Stimulated activated CD4-positive, alpha-beta T cell treated with anti-CD3 and anti-CD28 coated beads, Interleukin-15, amount 100 ng/mL, for 1 hour (primary cell): Measurements from ENCODE around the gene OR4N2.
"Not testable (repeated sequence)": the region's sequence is repeated elsewhere in the genome, so short reads cannot be mapped to it uniquely, and the experiment has no call there.

Experiments used
- DNase-seq, 2 donors: peaks; one replicate each; pipeline ENCODE4 v3.0.0-alpha.2; 2020; ENCODE audit warnings: low read depth in 1 of 2, low spot score in 1 of 2

Gene OR4N2

GRCh38 chr14:19834203-19834848 lies 30.8 kb downstream of the OR4N2 start:
- DNase-seq: not testable (repeated sequence)

- DNase-seq: no peak
Observed at GRCh38 chr14:19838433-19838832, 34.9 kb downstream of the OR4N2 start.

GRCh38 chr14:19851365-19851764 lies 47.8 kb downstream of the OR4N2 start:
- no peak for DNase-seq

- not testable (repeated sequence) for DNase-seq
Observed at GRCh38 chr14:19866061-19866669, 62.6 kb downstream of the OR4N2 start.

- no peak for DNase-seq
Observed at GRCh38 chr14:19873178-19873577, 69.6 kb downstream of the OR4N2 start.

GRCh38 chr14:19874842-19875241 lies 71.3 kb downstream of the OR4N2 start, which contains the start of gene OR4K2:
OR4K2 (plus strand) TSS chr14:19875142; CDS start chr14:19876268, 1,126 bp downstream.
- DNase-seq: no peak

- no peak for DNase-seq
Observed at GRCh38 chr14:19878029-19878642, 74.6 kb downstream of the OR4N2 start.
